ENCODE measurements around the gene COA8. TPM values are rescaled to one million over a fixed set of nuclear protein-coding genes. Genes with fewer than 3 reads are reported as not detected.
"Not testable (repeated sequence)": the region's sequence is repeated elsewhere in the genome, so short reads cannot be mapped to it uniquely, and the experiment has no call there.

The COA8 gene
- total RNA-seq, 1 donor from 2014 or later, result 45.1 TPM

GRCh38 chr14:103604620-103605019 lies 41.9 kb downstream of the COA8 start:
- H3K27me3 Mint-ChIP-seq, result peaks cover 21% of the 10 kb centered on the region
- H3K4me3 Mint-ChIP-seq (ENCODE audit: low read depth), result no peak overlapping the region
- H3K9me3 Mint-ChIP-seq (ENCODE audit: low read depth), result no peaks in the 10 kb centered on the region
- TF ChIP-seq CTCF (IDR thresholded peaks at IDR 0.05; ENCODE audit: unreplicated experiment), result no peak
- no peaks in the 10 kb centered on the region for H3K36me3 Mint-ChIP-seq (ENCODE audit: insufficient read depth)
- DNase-seq (ENCODE audit: low spot score, unreplicated experiment), result no peak
- no peaks in the 10 kb centered on the region for H3K4me1 Mint-ChIP-seq (ENCODE audit: low read depth)
- H3K27ac Mint-ChIP-seq, result peak overlapping the region; percentile 73

- Mint-ChIP-seq H3K4me1 (ENCODE audit: low read depth) (no peaks in the 10 kb centered on the region), H3K9me3 (ENCODE audit: low read depth) (peaks cover 7% of the 10 kb centered on the region), H3K27ac (no peak overlapping the region), H3K4me3 (ENCODE audit: low read depth) (no peak overlapping the region), H3K36me3 (ENCODE audit: insufficient read depth) (peaks cover 7% of the 10 kb centered on the region), H3K27me3 (peaks cover 21% of the 10 kb centered on the region)
- no peak for DNase-seq (ENCODE audit: low spot score, unreplicated experiment)
- TF ChIP-seq CTCF (IDR thresholded peaks at IDR 0.05; ENCODE audit: unreplicated experiment), result no peak
These were observed 44.4 kb downstream of the COA8 start for GRCh38 chr14:103606963-103607668.

- H3K4me1 Mint-ChIP-seq (ENCODE audit: low read depth), result no peaks in the 10 kb centered on the region
These were observed 45.1 kb downstream of the COA8 start for GRCh38 chr14:103607822-103608221.

GRCh38 chr14:103609081-103609480 lies 46.3 kb downstream of the COA8 start:
- peaks cover 21% of the 10 kb centered on the region for H3K27me3 Mint-ChIP-seq
- H3K4me3 Mint-ChIP-seq (ENCODE audit: low read depth); DNase-seq (ENCODE audit: low spot score, unreplicated experiment); H3K27ac Mint-ChIP-seq; H3K4me1 Mint-ChIP-seq (ENCODE audit: low read depth); H3K36me3 Mint-ChIP-seq (ENCODE audit: insufficient read depth); H3K9me3 Mint-ChIP-seq (ENCODE audit: low read depth): not testable (repeated sequence)

More at GRCh38 chr14:103607822-103608221, 45.1 kb downstream of the COA8 start:
- H3K36me3 Mint-ChIP-seq (ENCODE audit: insufficient read depth), result peaks cover 7% of the 10 kb centered on the region
- DNase-seq (ENCODE audit: low spot score, unreplicated experiment), result no peak
- H3K27me3 Mint-ChIP-seq, result peaks cover 21% of the 10 kb centered on the region
- no peak for TF ChIP-seq CTCF (IDR thresholded peaks at IDR 0.05; ENCODE audit: unreplicated experiment)
- H3K9me3 Mint-ChIP-seq (ENCODE audit: low read depth), result peaks cover 7% of the 10 kb centered on the region
- no peak overlapping the region for H3K27ac Mint-ChIP-seq
- H3K4me3 Mint-ChIP-seq (ENCODE audit: low read depth), result no peak overlapping the region

- DNase-seq (ENCODE audit: low spot score, unreplicated experiment), result no peak
- H3K27ac Mint-ChIP-seq, result no peak overlapping the region
- H3K9me3 Mint-ChIP-seq (ENCODE audit: low read depth), result peaks cover 7% of the 10 kb centered on the region
- H3K36me3 Mint-ChIP-seq (ENCODE audit: insufficient read depth), result peaks cover 7% of the 10 kb centered on the region
- peaks cover 21% of the 10 kb centered on the region for H3K27me3 Mint-ChIP-seq
- no peaks in the 10 kb centered on the region for H3K4me1 Mint-ChIP-seq (ENCODE audit: low read depth)
- TF ChIP-seq CTCF (IDR thresholded peaks at IDR 0.05; ENCODE audit: unreplicated experiment), result no peak
- no peak overlapping the region for H3K4me3 Mint-ChIP-seq (ENCODE audit: low read depth)
These were observed 48.5 kb downstream of the COA8 start for GRCh38 chr14:103611215-103611614.

GRCh38 chr14:103613517-103613916 lies 50.8 kb downstream of the COA8 start:
- H3K4me3 Mint-ChIP-seq (ENCODE audit: low read depth), result no peak overlapping the region
- peaks cover 7% of the 10 kb centered on the region for H3K9me3 Mint-ChIP-seq (ENCODE audit: low read depth)
- no peaks in the 10 kb centered on the region for H3K4me1 Mint-ChIP-seq (ENCODE audit: low read depth)
- H3K36me3 Mint-ChIP-seq (ENCODE audit: insufficient read depth), result peaks cover 7% of the 10 kb centered on the region
- H3K27ac Mint-ChIP-seq, result no peak overlapping the region
- peaks cover 4% of the 10 kb centered on the region for H3K27me3 Mint-ChIP-seq
- TF ChIP-seq CTCF (IDR thresholded peaks at IDR 0.05; ENCODE audit: unreplicated experiment), result no peak
- DNase-seq (ENCODE audit: low spot score, unreplicated experiment), result no peak
